Glutamatergic neuron (in vitro differentiated cells): ENCODE measurements around the gene HCST. TPM values are rescaled to one million over a fixed set of nuclear protein-coding genes. Genes with fewer than 3 reads are reported as not detected.
"Not testable (repeated sequence)": the region's sequence is repeated elsewhere in the genome, so short reads cannot be mapped to it uniquely, and the experiment has no call there.

ENCODE experiments used
- DNase-seq: peaks from one replicate; pipeline ENCODE4 v3.0.0; 2022
- H3K27ac Mint-ChIP-seq: one replicate; pipeline ENCODE4 v1.8.0; 2020; ENCODE audit warnings: mild to moderate bottlenecking, mixed read lengths, inconsistent platforms; ENCODE audit not compliant: unreplicated experiment
- H3K27me3 Mint-ChIP-seq: one replicate; pipeline ENCODE4 v1.8.0; 2020; ENCODE audit warnings: mild to moderate bottlenecking, moderate library complexity, mixed read lengths, inconsistent platforms; ENCODE audit not compliant: unreplicated experiment
- H3K36me3 Mint-ChIP-seq: one replicate; pipeline ENCODE4 v1.8.0; 2020; ENCODE audit warnings: mild to moderate bottlenecking, mixed read lengths, inconsistent platforms; ENCODE audit not compliant: unreplicated experiment
- H3K4me1 Mint-ChIP-seq: one replicate; pipeline ENCODE4 v1.8.0; 2020; ENCODE audit warnings: mild to moderate bottlenecking, low read depth, mixed read lengths, inconsistent platforms; ENCODE audit not compliant: unreplicated experiment
- H3K4me3 Mint-ChIP-seq: one replicate; pipeline ENCODE4 v1.8.0; 2020; ENCODE audit warnings: mild to moderate bottlenecking, mixed read lengths, inconsistent platforms; ENCODE audit not compliant: unreplicated experiment
- H3K9me3 Mint-ChIP-seq: one replicate; pipeline ENCODE4 v1.8.0; 2020; ENCODE audit warnings: mild to moderate bottlenecking, moderate library complexity, mixed read lengths, inconsistent platforms; ENCODE audit not compliant: unreplicated experiment
- total RNA-seq: library from RNA; stranded (reverse); fragmentation: NEBNext Ultra II Directional; extraction: Animal tissue kit (Norgen Biotek cat#: 25700); gene quantifications from one replicate; pipeline ENCODE4 v1.2.1, GENCODE V29; 2021; ENCODE audit not compliant: unreplicated experiment
- TF ChIP-seq, protein P1 (sequence below): fragments of 200-600 bp; sonication (generic); IDR thresholded peaks from one replicate; pipeline ENCODE4 v1.5.0; 2021; ENCODE audit not compliant: partially characterized antibody, unreplicated experiment

HCST gene
- total RNA-seq, 1 donor from 2014 or later: not detected

DNA sequence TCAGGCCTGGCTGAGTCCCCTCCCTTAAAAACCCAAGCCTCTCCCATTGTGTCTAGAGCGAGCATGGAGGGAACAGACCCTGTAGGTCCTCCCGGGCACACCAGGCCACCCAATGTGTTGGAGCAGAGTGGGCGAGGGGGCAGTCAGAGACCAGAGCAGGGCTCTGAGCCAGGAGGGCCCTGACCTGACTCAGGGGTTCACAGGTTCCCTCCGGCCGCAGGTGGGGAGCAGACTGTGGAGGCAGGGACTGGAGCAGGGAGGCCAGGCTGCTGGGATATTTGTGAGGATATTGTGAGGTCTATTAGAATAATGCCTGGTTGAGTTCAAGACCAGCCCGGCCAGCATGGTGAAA, 7.3 kb downstream of the HCST start:
- DNase-seq: no peak
- TF ChIP-seq, protein P1, sequence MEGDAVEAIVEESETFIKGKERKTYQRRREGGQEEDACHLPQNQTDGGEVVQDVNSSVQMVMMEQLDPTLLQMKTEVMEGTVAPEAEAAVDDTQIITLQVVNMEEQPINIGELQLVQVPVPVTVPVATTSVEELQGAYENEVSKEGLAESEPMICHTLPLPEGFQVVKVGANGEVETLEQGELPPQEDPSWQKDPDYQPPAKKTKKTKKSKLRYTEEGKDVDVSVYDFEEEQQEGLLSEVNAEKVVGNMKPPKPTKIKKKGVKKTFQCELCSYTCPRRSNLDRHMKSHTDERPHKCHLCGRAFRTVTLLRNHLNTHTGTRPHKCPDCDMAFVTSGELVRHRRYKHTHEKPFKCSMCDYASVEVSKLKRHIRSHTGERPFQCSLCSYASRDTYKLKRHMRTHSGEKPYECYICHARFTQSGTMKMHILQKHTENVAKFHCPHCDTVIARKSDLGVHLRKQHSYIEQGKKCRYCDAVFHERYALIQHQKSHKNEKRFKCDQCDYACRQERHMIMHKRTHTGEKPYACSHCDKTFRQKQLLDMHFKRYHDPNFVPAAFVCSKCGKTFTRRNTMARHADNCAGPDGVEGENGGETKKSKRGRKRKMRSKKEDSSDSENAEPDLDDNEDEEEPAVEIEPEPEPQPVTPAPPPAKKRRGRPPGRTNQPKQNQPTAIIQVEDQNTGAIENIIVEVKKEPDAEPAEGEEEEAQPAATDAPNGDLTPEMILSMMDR: no peak
- Mint-ChIP-seq H3K36me3 (no peaks in the 10 kb centered on the region), H3K9me3 (peaks cover 1% of the 10 kb centered on the region), H3K4me1 (no peaks in the 10 kb centered on the region), H3K27ac (no peak overlapping the region), H3K27me3 (peaks cover 2% of the 10 kb centered on the region), H3K4me3 (no peak overlapping the region)

DNA sequence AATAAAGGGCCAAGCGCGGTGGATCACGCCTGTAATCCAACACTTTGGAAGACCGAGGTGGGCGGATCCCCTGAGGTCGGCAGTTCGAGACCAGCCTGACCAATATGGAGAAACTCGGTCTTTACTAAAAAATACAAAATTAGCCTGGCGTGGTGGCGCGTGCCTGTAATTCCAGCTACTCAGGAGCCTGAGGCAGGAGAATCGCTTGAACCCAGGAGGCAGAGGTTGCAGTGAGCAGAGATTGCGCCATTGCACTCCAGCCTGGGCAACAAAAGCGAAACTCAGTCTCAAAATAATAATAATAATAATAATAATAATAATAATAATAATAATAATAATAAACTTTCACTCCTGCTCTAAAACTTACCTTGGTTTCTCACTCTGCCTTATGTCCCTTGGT, 8.0 kb downstream of the HCST start:
- not testable (repeated sequence) for H3K4me3 Mint-ChIP-seq, H3K9me3 Mint-ChIP-seq, H3K4me1 Mint-ChIP-seq, H3K36me3 Mint-ChIP-seq, H3K27ac Mint-ChIP-seq, H3K27me3 Mint-ChIP-seq, DNase-seq

DNA sequence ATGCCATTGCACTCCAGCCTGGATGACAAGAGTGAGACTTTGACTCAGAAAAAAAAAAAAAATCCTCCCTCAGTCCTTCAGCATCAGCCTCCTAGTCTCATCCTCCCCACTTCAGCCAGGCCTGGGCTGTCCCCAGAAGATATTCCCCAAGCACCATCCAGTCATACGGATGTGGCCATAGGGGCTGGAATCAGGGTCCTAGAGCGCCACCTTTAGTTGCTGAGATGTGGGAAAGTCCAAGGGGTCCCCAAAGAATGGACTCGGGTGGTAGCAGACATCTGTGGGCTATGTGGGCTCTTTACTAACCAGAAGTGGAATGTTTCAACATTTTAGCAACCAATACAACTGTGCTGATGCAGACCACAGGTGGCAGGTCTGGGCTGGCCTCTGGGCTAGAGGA, 8.8 kb downstream of the HCST start:
- no peak for DNase-seq

DNA sequence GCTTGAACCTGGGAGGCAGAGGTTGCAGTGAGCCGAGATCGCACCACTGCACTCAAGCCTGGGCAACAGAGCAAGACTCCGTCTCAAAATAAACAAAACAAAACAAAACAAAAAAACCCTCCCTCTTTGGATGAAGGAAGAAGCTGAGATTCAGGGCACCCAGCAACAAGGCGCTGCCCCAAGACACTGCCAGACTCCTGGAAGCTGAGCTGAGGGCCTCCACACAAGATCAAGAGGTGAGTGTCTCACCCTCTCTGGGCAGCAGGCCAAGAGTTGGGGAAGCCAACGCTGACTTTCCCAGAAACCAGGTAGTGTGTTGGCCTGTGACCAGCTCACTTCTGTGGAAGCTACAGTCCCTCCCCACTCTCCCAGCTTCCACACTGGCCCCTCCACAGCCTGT, 9.5 kb downstream of the HCST start:
- no peaks in the 10 kb centered on the region for H3K36me3 Mint-ChIP-seq
- H3K4me1 Mint-ChIP-seq: no peaks in the 10 kb centered on the region
- H3K27me3 Mint-ChIP-seq: peaks cover 3% of the 10 kb centered on the region
- H3K27ac Mint-ChIP-seq: no peak overlapping the region
- H3K9me3 Mint-ChIP-seq: peaks cover 1% of the 10 kb centered on the region
- TF ChIP-seq, protein P1: no peak
- no peak overlapping the region for H3K4me3 Mint-ChIP-seq
- DNase-seq: no peak

More for the DNA sequence above, 8.8 kb downstream of the HCST start:
- peaks cover 1% of the 10 kb centered on the region for H3K9me3 Mint-ChIP-seq
- H3K4me1 Mint-ChIP-seq: no peaks in the 10 kb centered on the region
- H3K27ac Mint-ChIP-seq: no peak overlapping the region
- H3K36me3 Mint-ChIP-seq: no peaks in the 10 kb centered on the region
- peaks cover 3% of the 10 kb centered on the region for H3K27me3 Mint-ChIP-seq
- H3K4me3 Mint-ChIP-seq: no peak overlapping the region
- TF ChIP-seq, protein P1: no peak

DNA sequence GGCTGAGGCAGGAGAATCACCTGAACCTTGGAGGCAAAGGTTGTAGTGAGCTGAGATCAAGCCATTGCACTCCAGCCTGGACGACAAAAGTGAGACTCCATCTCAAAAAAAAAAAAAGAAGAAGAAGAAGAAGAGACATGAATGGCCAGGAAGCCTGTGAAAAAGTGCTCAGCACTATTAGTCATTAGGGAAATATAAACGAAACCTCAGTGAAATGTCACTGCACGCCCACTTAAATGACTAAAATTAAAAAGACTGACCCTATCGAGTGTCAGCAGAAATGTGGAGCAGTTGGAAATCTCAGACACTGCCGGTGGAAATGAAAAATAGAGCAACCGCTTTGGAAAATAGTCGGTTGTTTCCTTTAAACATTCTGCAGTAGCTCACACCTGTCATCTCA, 11.3 kb downstream of the HCST start:
- Mint-ChIP-seq H3K9me3 (no peaks in the 10 kb centered on the region), H3K27me3 (peaks cover 1% of the 10 kb centered on the region), H3K27ac (no peak overlapping the region), H3K36me3 (no peaks in the 10 kb centered on the region), H3K4me1 (no peaks in the 10 kb centered on the region), H3K4me3 (no peak overlapping the region)
- no peak for DNase-seq
- TF ChIP-seq, protein P1: no peak

DNA sequence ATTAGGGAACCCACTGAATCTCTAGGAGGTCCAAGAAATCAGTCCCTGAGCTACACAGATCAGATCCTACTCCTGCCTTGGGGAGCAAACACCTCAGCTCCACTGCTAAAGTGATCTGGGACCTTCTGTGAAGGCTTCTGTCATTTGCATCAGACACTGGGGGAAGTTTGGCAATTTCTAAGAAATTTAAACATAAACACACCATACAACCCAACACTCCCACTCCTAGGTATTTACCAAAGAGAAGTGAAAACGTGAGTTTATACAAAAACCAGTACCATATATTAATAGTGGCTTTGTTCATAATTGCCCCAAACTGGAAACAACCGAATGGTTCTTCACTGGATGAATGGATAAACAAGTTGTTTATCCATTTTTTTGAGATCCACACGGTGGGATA, 13.1 kb downstream of the HCST start:
- no peaks in the 10 kb centered on the region for H3K4me1 Mint-ChIP-seq
- no peaks in the 10 kb centered on the region for H3K36me3 Mint-ChIP-seq
- TF ChIP-seq, protein P1: no peak
- no peak for DNase-seq
- H3K27ac Mint-ChIP-seq: no peak overlapping the region
- peaks cover 1% of the 10 kb centered on the region for H3K27me3 Mint-ChIP-seq
- no peaks in the 10 kb centered on the region for H3K9me3 Mint-ChIP-seq
- no peak overlapping the region for H3K4me3 Mint-ChIP-seq
